ENCODE results near the gene ASAP3.

The ASAP3 gene

GRCh38 chr1:23446661-23447310 lies 37.2 kb downstream of the ASAP3 start:
- TF ChIP-seq CTCF (IDR thresholded peaks at IDR 0.05; ENCODE audit: low read depth, low read length) (no peak), EZH2phosphoT487 (IDR thresholded peaks at IDR 0.05; ENCODE audit: low read depth) (no peak)
- no peak overlapping the region for H3K4me2 ChIP-seq (ENCODE audit: low read length)
- H3K27ac ChIP-seq (ENCODE audit: low read length): no peak overlapping the region
- H4K20me1 ChIP-seq (ENCODE audit: insufficient read depth, low read length): no peaks in the 10 kb centered on the region
- no peaks in the 10 kb centered on the region for H3K27me3 ChIP-seq (ENCODE audit: low read depth, low read length)
- no peaks in the 10 kb centered on the region for H3K79me2 ChIP-seq (ENCODE audit: low read length)
- no peak overlapping the region for H3K9ac ChIP-seq (ENCODE audit: low read length)
- no peaks in the 10 kb centered on the region for H3K9me3 ChIP-seq (ENCODE audit: insufficient read depth, low read length)
- H3K36me3 ChIP-seq (replicated peaks; ENCODE audit: low read depth, low read length): no peaks in the 10 kb centered on the region
- H2AFZ ChIP-seq (ENCODE audit: low read depth, low read length): no peak overlapping the region
- H3K4me3 ChIP-seq (ENCODE audit: low read length): no peak overlapping the region
- no peaks in the 10 kb centered on the region for H3K4me1 ChIP-seq (ENCODE audit: low read length)

- Histone ChIP-seq H3K4me2 (ENCODE audit: low read length) (no peak overlapping the region), H2AFZ (ENCODE audit: low read depth, low read length) (no peak overlapping the region), H3K36me3 (replicated peaks; ENCODE audit: low read depth, low read length) (no peaks in the 10 kb centered on the region), H3K27me3 (ENCODE audit: low read depth, low read length) (no peaks in the 10 kb centered on the region), H3K79me2 (ENCODE audit: low read length) (no peaks in the 10 kb centered on the region), H3K27ac (ENCODE audit: low read length) (no peak overlapping the region), H3K9me3 (ENCODE audit: insufficient read depth, low read length) (no peaks in the 10 kb centered on the region), H4K20me1 (ENCODE audit: insufficient read depth, low read length) (no peaks in the 10 kb centered on the region), H3K4me3 (ENCODE audit: low read length) (no peak overlapping the region), H3K9ac (ENCODE audit: low read length) (no peak overlapping the region), H3K4me1 (ENCODE audit: low read length) (no peaks in the 10 kb centered on the region)
- TF ChIP-seq EZH2phosphoT487 (IDR thresholded peaks at IDR 0.05; ENCODE audit: low read depth): no peak
- no peak for TF ChIP-seq CTCF (IDR thresholded peaks at IDR 0.05; ENCODE audit: low read depth, low read length)
Observed at GRCh38 chr1:23444596-23445390, 39.2 kb downstream of the ASAP3 start.

- TF ChIP-seq CTCF (IDR thresholded peaks at IDR 0.05; ENCODE audit: low read depth, low read length) (no peak), EZH2phosphoT487 (IDR thresholded peaks at IDR 0.05; ENCODE audit: low read depth) (no peak)
- H2AFZ ChIP-seq (ENCODE audit: low read depth, low read length): no peak overlapping the region
- no peaks in the 10 kb centered on the region for H4K20me1 ChIP-seq (ENCODE audit: insufficient read depth, low read length)
- no peak overlapping the region for H3K27ac ChIP-seq (ENCODE audit: low read length)
- no peaks in the 10 kb centered on the region for H3K4me1 ChIP-seq (ENCODE audit: low read length)
- no peaks in the 10 kb centered on the region for H3K27me3 ChIP-seq (ENCODE audit: low read depth, low read length)
- H3K4me3 ChIP-seq (ENCODE audit: low read length): no peak overlapping the region
- no peaks in the 10 kb centered on the region for H3K36me3 ChIP-seq (replicated peaks; ENCODE audit: low read depth, low read length)
- H3K9ac ChIP-seq (ENCODE audit: low read length): no peak overlapping the region
- no peaks in the 10 kb centered on the region for H3K9me3 ChIP-seq (ENCODE audit: insufficient read depth, low read length)
- H3K79me2 ChIP-seq (ENCODE audit: low read length): no peaks in the 10 kb centered on the region
- no peak overlapping the region for H3K4me2 ChIP-seq (ENCODE audit: low read length)
Observed at GRCh38 chr1:23444104-23444533, 39.9 kb downstream of the ASAP3 start.

- no peak overlapping the region for H3K27ac ChIP-seq (ENCODE audit: low read length)
- no peaks in the 10 kb centered on the region for H3K79me2 ChIP-seq (ENCODE audit: low read length)
- no peak overlapping the region for H3K9ac ChIP-seq (ENCODE audit: low read length)
- H3K9me3 ChIP-seq (ENCODE audit: insufficient read depth, low read length): no peaks in the 10 kb centered on the region
- no peaks in the 10 kb centered on the region for H3K27me3 ChIP-seq (ENCODE audit: low read depth, low read length)
- no peaks in the 10 kb centered on the region for H4K20me1 ChIP-seq (ENCODE audit: insufficient read depth, low read length)
- no peak overlapping the region for H3K4me3 ChIP-seq (ENCODE audit: low read length)
- H2AFZ ChIP-seq (ENCODE audit: low read depth, low read length): no peak overlapping the region
- H3K36me3 ChIP-seq (replicated peaks; ENCODE audit: low read depth, low read length): no peaks in the 10 kb centered on the region
- no peak for TF ChIP-seq CTCF (IDR thresholded peaks at IDR 0.05; ENCODE audit: low read depth, low read length)
- TF ChIP-seq EZH2phosphoT487 (IDR thresholded peaks at IDR 0.05; ENCODE audit: low read depth): no peak
- H3K4me2 ChIP-seq (ENCODE audit: low read length): no peak overlapping the region
- no peaks in the 10 kb centered on the region for H3K4me1 ChIP-seq (ENCODE audit: low read length)
Observed at GRCh38 chr1:23442751-23443150, 41.2 kb downstream of the ASAP3 start.
